NCI-H510A (cell line): ENCODE data around the gene MTM1.

Experiments used
- DNase-seq: peaks from one replicate; lab custom pipeline; 2025; lab: John Stamatoyannopoulos, UW

Gene MTM1

DNA sequence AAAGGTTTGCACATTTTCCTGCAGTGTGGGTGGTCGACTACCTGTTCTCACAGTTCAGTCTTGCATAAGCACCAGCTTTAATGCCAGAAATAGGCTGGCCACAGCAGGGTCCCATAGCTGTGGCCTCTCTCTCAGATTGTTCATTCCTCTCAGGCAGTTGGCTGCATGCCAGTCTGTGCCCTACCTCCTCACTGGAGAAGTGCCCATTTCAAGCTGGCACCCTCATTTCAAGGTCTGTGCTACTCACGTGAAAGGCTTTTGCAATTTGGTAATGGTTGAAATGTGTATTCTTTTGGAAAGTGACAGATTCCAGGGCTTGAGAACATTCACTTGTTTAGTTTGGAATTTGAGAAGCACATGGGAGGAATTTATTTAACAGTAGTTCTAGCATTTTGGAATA, 95.9 kb downstream of the MTM1 start:
- DNase-seq = no peak

DNA sequence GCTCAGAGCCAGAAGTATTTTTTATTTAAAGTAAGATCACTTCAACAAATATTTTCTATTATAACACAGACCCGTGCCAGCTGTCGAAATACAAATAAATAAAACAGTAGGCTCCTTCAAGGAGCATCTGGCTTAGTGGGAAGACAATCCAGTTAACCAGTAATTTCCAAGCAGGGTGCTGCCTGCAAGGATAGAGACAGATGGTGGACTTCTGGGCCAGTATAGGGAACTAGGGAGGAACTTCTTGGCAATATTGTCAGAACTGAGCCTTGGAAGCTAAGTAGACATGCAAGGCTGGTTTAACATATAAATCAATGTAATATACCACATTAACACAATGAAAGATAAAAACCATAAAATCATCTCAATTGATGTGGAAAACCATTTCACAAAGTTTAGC, 107.8 kb downstream of the MTM1 start:
- no peak for DNase-seq

DNA sequence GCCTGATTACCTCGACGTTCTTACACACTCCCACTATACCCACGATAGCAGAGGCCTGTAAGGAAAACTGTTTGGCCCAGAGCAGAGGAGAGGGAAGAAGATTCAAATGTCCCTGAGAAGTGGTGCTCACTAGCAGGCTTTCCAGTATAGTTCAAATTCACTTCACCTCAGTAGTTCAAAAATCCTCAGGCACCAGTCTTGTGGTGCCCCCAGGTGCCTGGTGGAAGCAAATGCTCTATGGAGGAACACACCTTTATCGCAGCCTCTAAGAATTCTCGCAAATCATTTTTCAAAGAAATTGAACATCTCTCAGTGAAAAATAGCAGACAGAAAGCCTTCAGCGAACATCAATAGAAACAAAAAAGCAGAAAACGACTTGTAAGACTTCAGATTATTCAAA, 112.6 kb downstream of the MTM1 start:
- no peak for DNase-seq

DNA sequence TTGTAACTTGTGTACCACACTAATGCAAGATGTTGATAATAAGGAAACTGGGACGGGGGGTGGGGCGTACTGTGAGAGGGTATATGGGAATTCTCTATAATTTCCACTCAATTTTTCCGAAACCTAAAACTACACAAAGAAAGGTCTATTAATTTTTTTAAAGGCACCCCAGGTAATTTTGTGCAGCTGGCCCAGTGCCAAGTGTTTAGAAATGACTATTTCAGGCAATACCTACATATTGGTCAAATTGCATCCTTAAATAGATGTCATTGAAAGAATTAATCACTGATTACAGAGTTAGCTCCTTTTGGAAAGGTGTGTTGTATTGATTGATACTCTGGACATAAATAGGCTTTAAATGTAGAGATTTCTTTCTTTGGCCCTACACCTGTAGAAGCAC, 114.7 kb downstream of the MTM1 start:
- no peak for DNase-seq

DNA sequence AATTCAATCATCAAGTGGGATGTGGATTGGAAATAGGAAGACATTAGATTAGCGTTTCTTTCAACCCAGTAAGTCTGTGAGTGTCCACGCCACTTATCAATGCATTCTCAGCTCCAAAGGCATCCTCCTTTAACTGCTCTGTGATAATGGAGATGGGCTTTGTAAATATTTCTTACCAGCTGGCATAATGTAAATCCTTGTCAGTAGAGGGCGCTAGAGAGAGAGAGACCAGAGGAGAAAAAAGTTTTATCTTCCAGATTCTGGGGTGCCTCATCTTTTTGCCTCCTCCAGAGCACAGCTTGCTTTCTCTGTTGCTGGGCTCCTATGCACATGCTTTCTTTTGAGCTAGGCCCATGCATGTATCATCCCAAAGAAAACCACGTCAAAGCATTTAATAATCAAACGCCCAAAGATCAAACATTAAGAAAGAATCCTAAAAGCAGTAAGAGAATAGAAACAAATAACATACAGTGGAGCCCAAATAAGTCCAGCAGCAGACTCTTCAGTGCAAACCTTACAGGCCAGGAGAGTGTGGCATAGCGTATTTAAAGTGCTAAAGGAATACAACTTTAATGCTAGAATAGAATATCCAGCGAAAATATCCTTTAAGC, 115.2 kb downstream of the MTM1 start:
- no peak for DNase-seq

DNA sequence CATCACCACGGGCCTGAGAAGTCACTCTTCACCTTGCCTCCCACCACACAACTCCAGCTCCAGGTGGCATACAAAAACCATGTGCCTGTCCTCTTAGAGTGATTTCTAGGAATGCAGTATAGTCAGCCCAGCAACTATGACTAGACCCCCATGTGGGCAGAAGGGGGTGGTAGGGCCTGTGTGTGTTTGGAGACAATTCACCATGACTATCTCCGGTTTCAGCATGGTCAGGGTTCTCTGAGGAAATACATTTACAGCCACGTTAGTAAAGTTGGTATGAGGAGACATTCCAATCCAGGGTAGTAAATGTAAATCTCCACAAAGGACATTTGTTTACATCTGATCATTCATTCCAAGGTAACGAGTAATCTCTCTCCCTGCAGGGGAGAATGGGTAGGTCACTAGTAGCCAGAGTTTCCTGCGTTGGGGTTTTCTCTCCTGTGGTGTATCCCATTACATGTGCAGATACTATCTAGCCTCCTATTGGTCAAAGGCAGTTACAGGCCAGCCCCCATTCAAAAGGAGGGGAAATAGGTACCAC, 120.6 kb downstream of the MTM1 start:
- no peak for DNase-seq

DNA sequence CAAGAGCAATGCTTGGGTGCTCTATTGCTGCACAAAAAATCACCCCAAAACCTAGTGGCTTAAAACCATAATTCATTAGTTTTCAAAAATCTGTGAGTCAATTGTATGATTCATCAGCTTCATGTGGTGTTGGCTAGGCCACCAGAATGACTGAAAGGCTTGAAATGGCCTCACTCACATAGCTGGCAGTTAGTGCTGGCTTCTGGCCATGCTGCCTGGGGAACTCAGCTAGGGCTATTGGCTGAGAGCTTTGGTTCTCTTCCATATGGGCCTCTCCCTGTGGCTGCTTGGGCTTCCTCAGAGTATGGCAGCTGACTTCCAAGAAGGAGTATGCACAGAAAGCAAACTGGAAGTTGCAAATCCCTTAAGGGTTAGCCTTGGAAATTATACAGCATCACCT, 121.7 kb downstream of the MTM1 start:
- no peak for DNase-seq

DNA sequence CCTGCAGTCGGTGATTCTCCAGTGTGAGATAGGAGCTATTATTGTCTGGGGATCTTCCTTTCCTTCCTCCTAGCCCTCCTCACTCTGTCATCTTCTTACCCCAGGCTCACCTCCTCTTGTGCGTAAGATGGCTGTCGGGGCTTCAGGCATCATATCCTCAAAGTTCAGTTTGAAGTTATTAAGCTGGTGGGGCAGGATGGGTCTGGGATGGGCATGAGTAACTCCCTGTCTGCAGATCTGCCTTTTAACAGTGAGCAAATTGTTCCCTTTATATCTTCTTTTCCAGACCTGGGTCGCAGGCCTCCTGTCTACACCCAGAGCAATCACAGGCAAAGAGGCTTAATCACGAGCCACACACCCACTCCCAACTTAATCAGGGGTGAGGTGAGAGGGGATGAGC, 123.9 kb downstream of the MTM1 start:
- no peak for DNase-seq

DNA sequence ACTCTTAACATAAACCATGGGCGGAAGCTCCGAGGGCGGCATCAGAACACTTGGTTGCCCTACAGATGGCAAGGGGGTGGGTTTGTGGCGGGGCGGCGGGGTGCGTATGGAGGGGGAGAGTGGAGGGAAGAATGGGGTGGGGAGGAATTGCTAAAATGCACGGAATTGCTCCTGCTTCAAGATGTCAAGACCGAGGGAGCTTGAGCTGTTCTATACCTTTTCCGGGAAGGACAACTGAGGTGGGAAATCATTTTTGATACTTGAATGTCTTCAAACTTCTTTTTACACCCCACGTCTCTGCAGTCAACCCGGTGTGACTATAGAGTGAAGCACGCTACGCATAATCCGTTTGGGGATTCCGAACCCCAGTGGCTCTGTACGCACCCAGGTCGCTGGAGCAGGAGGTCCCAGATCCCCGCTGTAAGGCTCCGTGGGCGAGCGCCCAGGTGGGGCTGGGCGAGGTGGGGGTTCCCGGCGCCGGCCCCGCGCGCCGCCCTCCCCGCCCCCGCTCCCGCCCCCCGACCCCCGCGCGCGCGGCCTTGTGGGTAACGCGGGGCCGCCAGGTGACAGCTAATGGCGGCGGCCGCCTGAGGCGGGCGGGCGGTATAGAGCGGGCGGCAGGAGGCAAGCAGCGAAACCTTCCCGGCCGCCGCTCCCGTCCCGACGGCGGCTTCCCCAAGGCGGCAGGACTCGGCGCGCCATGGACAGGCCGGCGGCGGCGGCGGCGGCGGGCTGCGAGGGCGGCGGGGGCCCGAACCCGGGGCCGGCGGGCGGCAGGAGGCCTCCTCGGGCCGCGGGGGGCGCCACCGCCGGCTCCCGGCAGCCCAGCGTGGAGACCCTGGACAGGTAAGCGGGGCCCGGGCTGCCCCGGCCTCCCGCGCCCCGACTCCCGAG, 124.7 kb downstream of the MTM1 start, which contains the start of gene MTMR1:
TSS of gene MTMR1 (plus strand) at position 566 of the 894 bp plus-strand sequence. CDS start at position 701, 135 bp downstream.
- peak; percentile 46 for DNase-seq

DNA sequence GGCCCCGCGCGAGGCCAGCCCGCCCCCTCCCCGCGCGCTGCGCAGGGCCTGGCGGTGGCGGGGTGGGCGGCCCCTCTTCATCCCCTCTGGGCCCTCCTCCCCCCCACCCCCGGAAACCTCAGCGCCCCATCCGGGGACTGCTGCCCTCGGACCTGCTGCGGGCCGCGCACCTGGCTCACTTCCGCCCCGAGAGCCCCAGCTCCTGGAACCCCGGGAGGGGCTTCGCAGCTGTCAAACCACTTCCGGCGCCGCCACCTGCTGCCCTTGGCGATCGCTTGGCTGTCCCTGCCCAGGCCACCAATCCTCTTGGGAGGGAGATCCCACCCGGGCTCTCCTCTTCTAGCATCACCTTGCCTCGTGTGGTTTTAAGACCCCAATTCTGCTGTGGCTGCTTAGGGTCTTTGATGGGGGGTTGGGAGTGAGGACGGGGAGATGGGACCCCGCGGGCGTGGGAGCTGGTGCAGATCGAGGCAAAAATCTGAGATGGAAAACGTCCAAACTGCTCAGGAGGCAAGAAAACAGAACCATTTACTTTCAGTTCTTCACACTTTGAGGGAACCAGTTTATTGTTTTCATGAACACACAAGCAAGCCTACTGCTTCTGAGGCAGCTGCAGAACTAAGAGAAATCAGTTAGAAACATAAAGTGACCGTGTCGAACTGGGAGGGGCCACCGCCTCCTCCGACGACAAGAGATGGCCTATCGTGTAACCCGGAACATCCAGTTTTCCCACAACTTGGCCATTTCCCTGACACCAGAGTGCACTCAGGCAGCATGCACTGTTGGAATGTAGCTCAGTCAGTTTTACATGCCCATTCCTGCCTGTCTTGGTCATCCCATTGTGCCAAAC, 125.5 kb downstream of the MTM1 start:
- DNase-seq = peak; percentile 77

DNA sequence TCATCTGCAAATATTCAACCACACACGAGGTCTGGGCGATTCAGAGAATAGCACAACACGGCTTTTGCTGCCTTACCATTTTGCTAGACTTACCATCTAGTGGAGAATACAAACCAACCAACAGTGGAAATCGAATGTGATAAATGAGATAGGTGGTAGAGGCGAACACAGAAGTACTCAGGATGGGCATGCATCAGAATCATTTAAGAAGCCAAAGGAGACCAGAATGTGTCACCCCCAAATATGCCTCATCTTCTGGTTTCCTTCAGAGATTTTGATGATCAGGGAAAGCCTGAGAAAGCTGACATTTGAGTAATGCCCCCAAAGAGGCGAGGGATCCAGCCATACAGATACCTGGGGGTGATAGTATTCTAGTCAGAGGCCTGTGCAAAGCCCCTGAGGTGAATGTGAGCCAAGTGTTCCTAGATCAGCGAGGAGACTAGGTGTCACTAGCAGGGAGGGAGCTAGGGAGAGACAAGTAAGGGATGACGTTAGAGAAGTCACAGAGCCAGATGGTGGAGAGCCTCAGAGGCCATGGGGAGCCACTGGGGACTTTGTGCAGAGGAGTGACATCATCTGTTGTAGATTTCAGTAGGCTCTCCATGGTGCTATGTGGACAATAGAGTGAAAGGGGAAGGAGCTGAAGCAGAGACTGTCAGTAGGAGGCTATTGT, 126.5 kb downstream of the MTM1 start:
- no peak for DNase-seq

DNA sequence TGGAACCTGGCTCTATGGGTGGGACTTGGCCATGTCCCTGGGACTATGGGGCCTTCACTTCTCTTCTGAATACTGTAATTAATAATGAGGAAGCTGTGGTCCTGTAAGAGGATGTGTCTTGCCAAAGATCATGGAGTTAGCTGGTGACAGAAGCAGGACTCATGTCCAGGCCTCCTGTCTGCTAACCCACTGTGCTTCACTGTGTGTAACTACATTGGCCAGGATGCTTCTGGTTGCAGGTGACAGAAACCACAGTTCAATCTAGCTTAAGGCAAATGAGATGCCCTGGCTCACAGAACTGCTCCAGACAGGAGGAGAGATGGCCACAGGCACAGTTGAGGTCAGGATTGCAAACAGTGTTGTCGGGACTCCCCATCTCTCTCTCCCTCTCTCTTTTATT, 127.9 kb downstream of the MTM1 start:
- DNase-seq = no peak

DNA sequence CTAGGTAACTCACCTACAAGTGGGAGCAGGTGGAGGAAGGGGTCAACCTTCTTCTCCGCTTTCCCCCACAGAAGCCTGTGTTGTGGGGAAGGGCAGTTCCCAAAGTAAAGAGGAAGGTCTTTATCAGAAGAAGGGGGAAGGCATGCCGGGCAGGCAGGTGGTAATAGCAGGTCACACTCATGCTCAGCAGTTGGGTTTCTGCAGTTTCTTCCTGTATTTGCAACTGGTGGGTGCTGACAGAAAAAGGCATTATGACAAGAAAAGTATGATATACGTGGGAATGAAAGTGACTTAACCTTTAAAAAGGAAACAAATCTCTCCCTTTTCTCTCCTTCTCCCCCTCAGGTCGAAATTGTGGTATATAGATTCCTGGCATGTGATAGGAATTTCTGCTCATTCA, 128.4 kb downstream of the MTM1 start:
- no peak for DNase-seq

DNA sequence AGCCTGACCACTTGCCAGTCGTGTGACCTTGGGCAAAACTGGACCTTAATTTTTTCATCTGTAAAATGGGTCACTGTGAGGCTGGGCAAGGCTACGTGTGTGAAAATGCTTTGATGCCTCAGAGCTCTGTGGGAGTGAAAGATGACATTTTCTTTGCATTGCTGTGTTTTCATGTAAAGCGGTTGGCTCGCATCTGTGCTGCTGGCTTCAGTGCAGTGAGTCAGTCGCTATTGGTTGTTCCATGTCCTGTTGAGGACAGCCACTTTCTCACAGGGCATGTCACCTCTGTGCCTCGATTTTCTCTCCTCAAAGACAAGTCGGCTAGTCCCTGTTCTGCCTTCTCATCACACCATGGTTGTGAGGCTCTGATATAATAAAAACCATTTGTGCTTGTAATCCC, 129.2 kb downstream of the MTM1 start:
- no peak for DNase-seq

DNA sequence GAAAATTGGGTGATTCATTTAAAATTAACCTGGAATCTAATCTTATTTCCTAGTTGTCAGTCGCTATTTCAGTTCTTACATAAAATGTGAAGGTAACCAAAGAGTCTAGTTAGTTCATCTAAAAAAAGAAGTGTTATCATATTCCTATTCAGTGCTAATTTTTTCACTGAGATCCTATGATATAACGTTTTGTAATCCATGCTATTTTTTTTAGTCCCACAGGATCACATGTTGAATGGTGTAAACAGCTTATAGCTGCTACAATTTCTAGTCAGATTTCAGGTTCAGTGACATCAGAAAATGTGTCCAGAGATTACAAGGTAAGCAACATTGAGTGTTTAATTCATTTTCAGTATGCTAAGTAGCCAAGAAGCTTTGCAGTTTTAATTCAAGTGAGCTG, 130.6 kb downstream of the MTM1 start:
- DNase-seq = no peak

DNA sequence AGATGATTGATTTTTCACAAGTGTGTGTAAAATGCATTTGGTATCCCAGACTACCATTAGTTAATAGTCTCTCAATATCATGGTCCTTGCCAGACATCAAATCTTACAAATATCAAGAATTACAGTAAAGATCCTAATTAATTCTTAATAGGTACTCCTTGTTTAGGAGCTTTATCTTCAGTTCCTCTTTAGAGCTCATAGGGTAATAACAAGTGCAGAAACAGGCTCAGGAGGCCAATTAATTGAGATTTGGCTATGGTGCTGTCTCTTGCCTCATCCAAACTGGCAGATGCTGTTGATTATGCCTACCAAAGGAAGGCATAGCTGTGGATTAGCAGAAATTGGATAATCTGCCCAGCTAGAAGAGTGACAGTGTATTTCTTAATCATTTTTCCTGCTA, 131.7 kb downstream of the MTM1 start:
- DNase-seq = no peak

DNA sequence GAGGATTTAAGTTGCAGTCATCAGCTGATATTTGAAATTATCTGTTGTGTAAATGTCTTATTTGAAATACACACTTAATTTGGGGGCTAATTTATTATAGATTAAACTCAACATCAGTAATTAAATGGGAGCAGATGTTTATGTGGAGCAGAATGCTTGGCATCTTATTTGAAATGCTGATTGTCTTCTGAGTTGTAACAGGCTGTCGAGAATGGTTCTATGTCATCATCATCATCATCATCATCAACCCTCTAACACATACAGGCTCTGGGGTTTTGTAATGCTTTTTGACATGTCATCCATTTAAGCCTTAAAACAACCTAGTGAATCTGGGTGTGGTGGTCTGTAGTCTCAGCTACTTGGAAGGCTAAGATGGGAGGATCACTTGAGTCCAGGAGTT, 133.0 kb downstream of the MTM1 start:
- DNase-seq = no peak

DNA sequence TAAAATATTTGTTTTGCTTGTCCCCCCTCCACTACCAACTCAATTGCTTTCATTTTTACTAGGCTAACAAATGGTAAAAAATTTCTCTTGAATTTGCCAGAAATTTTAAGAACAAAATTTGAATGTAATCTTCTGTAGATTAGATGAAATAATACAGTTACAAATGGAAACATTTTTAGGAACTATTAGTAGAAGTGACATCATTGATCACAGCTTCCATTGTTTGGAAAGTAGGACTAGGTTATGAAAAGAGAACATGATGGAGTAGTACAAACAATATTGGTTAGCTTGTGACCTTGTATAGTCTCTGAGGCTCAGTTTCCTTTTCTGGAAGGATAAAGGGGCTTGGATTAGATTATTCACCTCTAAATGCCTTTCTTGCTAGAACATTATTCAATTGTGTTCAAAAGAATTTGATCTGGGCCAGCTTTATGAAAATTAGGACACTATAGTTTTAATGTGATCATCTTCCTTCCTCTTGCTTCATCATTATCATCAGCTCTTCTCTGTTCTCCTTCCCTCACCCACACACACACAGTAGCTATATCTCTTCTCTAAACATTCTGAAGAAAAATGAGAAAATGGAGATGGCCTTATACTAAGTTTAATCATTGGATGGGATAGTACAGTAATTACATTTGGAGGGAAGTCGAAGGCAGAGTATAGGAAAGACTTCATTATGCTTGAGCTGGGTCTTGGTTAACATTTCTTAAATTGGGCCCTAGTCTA, 134.7 kb downstream of the MTM1 start:
- DNase-seq = no peak

DNA sequence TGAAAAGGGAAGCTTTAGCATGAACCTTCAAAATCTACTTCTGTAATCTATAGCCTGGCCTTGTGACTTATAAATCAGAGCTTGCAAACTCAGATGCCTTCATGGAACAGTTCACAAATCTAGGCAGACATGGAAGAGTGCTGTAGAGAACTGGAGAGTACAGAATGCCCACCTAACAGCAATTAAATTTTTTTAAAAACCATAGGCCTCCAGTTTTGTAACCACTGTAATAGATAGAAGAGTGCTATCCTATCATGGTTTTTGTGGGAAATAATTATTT, 135.2 kb downstream of the MTM1 start:
- DNase-seq = no peak

DNA sequence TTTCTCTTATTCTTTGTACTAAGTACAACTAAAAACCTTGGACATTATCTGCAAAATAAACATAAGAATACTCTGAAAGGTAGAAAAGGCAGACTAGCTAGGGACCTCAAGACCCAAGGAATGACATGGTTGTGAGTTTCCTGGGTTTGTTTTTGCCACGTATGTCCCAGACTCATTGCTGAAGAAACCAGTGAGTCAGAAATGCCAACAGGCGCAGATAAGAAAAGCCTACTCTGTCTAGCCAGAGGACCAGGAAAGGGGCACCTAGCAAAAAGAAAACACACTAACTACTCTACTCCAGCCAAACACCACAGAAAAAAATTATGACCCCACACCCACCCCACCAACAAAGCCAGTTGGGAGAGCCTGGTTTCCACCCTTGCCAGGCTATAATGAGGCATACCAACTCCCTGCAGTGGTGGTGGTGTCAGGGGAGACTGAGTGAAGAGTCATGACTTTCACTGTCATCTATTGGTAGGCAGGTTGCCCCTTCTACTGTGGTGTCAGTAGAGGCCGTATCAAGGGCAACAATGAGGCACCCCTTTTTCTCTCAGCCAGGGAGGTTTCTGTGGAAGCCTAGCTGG, 135.7 kb downstream of the MTM1 start:
- no peak for DNase-seq

DNA sequence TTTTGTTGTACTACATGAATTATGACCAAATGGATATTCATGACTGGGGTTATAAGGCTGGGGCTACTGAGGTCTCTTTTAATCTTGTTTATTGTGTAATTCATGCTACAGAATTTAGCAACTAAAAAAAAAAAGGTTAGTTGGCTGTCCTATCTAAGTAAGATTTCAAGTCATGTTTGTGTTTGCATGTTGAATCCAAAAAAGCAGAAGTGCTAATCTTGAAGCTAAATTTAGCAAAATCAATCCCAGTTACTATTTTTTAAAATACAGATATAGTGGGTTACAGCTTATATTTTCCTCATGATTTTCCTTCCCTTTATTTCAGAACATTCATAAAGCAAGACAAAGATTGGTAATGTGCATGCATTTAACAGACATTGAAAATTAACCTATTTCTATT, 144.2 kb downstream of the MTM1 start:
- no peak for DNase-seq
